GM21360 (cell line): Measurements from ENCODE around the gene FCRL2.
"Not testable (repeated sequence)": the region's sequence is repeated elsewhere in the genome, so short reads cannot be mapped to it uniquely, and the experiment has no call there.

Experiments
- ATAC-seq: cut with Tn5 transposase; IDR thresholded peaks from one replicate; pipeline ENCODE4 v1.9.1; 2021; ENCODE audit warnings: mild to moderate bottlenecking, moderate library complexity; ENCODE audit not compliant: unreplicated experiment

FCRL2 gene

GRCh38 chr1:157753611-157754010, 23.3 kb downstream of the FCRL2 start:
- no peak for ATAC-seq

GRCh38 chr1:157751283-157751682, 25.6 kb downstream of the FCRL2 start:
- no peak for ATAC-seq

GRCh38 chr1:157748262-157748817, 28.6 kb downstream of the FCRL2 start:
- no peak for ATAC-seq

- ATAC-seq = no peak
These were observed 37.6 kb downstream of the FCRL2 start for GRCh38 chr1:157739229-157739901.

GRCh38 chr1:157735991-157736390, 40.9 kb downstream of the FCRL2 start:
- not testable (repeated sequence) for ATAC-seq

GRCh38 chr1:157734321-157734720, 42.6 kb downstream of the FCRL2 start:
- ATAC-seq = no peak

- ATAC-seq = no peak
These were observed 44.2 kb downstream of the FCRL2 start for GRCh38 chr1:157732755-157733154.

GRCh38 chr1:157725221-157725577, 51.7 kb downstream of the FCRL2 start:
- ATAC-seq = no peak

GRCh38 chr1:157724537-157725220, 52.3 kb downstream of the FCRL2 start:
- ATAC-seq = no peak

GRCh38 chr1:157723157-157723556, 53.8 kb downstream of the FCRL2 start:
- no peak for ATAC-seq

GRCh38 chr1:157721985-157722384, 54.9 kb downstream of the FCRL2 start:
- ATAC-seq = no peak

GRCh38 chr1:157715736-157716135, 61.2 kb downstream of the FCRL2 start:
- no peak for ATAC-seq

GRCh38 chr1:157711802-157712201, 65.1 kb downstream of the FCRL2 start:
- no peak for ATAC-seq

- ATAC-seq = no peak
These were observed 72.1 kb downstream of the FCRL2 start for GRCh38 chr1:157704878-157705277.

- no peak for ATAC-seq
These were observed 73.0 kb downstream of the FCRL2 start for GRCh38 chr1:157703981-157704380.

- ATAC-seq = no peak
These were observed 74.6 kb downstream of the FCRL2 start for GRCh38 chr1:157702308-157702825.

GRCh38 chr1:157700732-157701131, 76.2 kb downstream of the FCRL2 start, which contains the start of gene FCRL3:
FCRL3 (minus strand) TSS chr1:157700769; CDS start chr1:157700489, 280 bp downstream.
- ATAC-seq = no peak

- ATAC-seq = no peak
These were observed 76.6 kb downstream of the FCRL2 start for GRCh38 chr1:157700305-157700704.

GRCh38 chr1:157697781-157698569, 79.0 kb downstream of the FCRL2 start:
- no peak for ATAC-seq

GRCh38 chr1:157696966-157697628, 79.8 kb downstream of the FCRL2 start:
- ATAC-seq = no peak
